COLO829 (cell line): ENCODE data around the gene RPL31.

Experiments used
- DNase-seq: peaks from one replicate; pipeline ENCODE4 v3.0.0; 2012; ENCODE audit warnings: low spot score

RPL31 gene

GRCh38 chr2:100995309-100996075 lies 6.6 kb upstream of the RPL31 start:
- no peak for DNase-seq

GRCh38 chr2:100997509-100998234 lies 4.4 kb upstream of the RPL31 start:
- DNase-seq: no peak

- no peak for DNase-seq
These were observed 3.9 kb upstream of the RPL31 start for GRCh38 chr2:100998235-100998573.

GRCh38 chr2:100999995-101000394 lies 2.1 kb upstream of the RPL31 start:
- DNase-seq: no peak

GRCh38 chr2:101002562-101003277 lies 631 bp downstream of the RPL31 start:
- DNase-seq: peak; percentile 23

GRCh38 chr2:101003278-101003775 lies 1.2 kb downstream of the RPL31 start:
- no peak for DNase-seq

- no peak for DNase-seq
These were observed 2.7 kb downstream of the RPL31 start for GRCh38 chr2:101004620-101005325.

- no peak for DNase-seq
These were observed 4.1 kb downstream of the RPL31 start for GRCh38 chr2:101006065-101006715.

- DNase-seq: no peak
These were observed 5.6 kb downstream of the RPL31 start for GRCh38 chr2:101007415-101008345.

GRCh38 chr2:101011152-101011551 lies 9.1 kb downstream of the RPL31 start:
- no peak for DNase-seq

GRCh38 chr2:101012054-101012705 lies 10.1 kb downstream of the RPL31 start:
- DNase-seq: no peak

GRCh38 chr2:101012706-101013181 lies 10.7 kb downstream of the RPL31 start:
- DNase-seq: peak; percentile 59

- DNase-seq: no peak
These were observed 12.3 kb downstream of the RPL31 start for GRCh38 chr2:101014264-101014857.

- no peak for DNase-seq
These were observed 15.3 kb downstream of the RPL31 start for GRCh38 chr2:101017371-101017770.

GRCh38 chr2:101018934-101019333 lies 16.8 kb downstream of the RPL31 start:
- no peak for DNase-seq

GRCh38 chr2:101022221-101022620 lies 20.1 kb downstream of the RPL31 start:
- no peak for DNase-seq

GRCh38 chr2:101023327-101024107 lies 21.4 kb downstream of the RPL31 start:
- DNase-seq: no peak

- DNase-seq: no peak
These were observed 23.5 kb downstream of the RPL31 start for GRCh38 chr2:101025561-101025960.
